ENCODE measurements around the gene IDUA. TPM values are rescaled to one million over a fixed set of nuclear protein-coding genes. Genes with fewer than 3 reads are reported as not detected.

IDUA gene
- total and polyA plus RNA-seq, 7 donors = 1.2 to 15.2 (median 7.3) TPM

DNA sequence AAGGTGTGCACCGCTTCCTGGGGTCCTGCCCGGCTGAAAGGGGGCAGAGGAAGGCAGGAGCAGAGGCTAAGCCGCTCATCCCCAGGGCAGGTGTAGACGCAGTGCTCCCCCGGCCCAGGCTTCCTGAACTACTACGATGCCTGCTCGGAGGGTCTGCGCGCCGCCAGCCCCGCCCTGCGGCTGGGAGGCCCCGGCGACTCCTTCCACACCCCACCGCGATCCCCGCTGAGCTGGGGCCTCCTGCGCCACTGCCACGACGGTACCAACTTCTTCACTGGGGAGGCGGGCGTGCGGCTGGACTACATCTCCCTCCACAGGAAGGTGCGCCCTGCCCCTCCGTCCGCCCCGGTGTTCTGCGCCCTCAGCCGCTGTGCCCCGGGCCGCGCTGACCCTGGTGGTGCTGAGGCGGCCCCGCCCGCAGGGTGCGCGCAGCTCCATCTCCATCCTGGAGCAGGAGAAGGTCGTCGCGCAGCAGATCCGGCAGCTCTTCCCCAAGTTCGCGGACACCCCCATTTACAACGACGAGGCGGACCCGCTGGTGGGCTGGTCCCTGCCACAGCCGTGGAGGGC, 14.8 kb downstream of the IDUA start:
- H3K27me3 ChIP-seq = peaks cover 56 to 98% (median 88%) of the 10 kb centered on the region in 3 donors

DNA sequence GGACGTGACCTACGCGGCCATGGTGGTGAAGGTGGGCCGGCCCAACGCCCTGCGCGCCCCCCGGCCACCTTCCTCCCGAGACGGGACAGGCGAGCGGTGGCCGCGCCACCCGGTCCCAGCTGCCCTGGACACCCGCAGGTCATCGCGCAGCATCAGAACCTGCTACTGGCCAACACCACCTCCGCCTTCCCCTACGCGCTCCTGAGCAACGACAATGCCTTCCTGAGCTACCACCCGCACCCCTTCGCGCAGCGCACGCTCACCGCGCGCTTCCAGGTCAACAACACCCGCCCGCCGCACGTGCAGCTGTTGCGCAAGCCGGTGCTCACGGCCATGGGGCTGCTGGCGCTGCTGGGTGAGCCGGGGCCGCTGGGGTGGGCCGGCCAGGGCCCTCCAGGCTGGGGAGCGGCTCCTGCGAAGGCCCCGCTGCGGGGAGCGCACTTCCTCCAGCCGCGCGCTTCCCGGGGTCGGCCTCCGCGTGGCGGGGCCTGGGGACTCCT, 15.3 kb downstream of the IDUA start:
- TF ChIP-seq POLR2AphosphoS5 (IDR thresholded peaks at IDR 0.05) = no peak
- no peak for TF ChIP-seq EP300 (IDR thresholded peaks at IDR 0.05)
- TF ChIP-seq, protein P1, sequence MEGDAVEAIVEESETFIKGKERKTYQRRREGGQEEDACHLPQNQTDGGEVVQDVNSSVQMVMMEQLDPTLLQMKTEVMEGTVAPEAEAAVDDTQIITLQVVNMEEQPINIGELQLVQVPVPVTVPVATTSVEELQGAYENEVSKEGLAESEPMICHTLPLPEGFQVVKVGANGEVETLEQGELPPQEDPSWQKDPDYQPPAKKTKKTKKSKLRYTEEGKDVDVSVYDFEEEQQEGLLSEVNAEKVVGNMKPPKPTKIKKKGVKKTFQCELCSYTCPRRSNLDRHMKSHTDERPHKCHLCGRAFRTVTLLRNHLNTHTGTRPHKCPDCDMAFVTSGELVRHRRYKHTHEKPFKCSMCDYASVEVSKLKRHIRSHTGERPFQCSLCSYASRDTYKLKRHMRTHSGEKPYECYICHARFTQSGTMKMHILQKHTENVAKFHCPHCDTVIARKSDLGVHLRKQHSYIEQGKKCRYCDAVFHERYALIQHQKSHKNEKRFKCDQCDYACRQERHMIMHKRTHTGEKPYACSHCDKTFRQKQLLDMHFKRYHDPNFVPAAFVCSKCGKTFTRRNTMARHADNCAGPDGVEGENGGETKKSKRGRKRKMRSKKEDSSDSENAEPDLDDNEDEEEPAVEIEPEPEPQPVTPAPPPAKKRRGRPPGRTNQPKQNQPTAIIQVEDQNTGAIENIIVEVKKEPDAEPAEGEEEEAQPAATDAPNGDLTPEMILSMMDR (IDR thresholded peaks at IDR 0.05) = no peak
- TF ChIP-seq POLR2A (IDR thresholded peaks at IDR 0.05) = no peak
- Histone ChIP-seq H3K27me3 (peaks cover 51 to 98% (median 88%) of the 10 kb centered on the region in 3 donors), H3K36me3 (no peaks in the 10 kb centered on the region), H3K27ac (no peak overlapping the region), H3K9me3 (no peaks in the 10 kb centered on the region), H3K4me1 (peaks cover 0 to 28% (median 27%) of the 10 kb centered on the region in 4 donors), H3K4me3 (peak overlapping the region in 1 of 4 donors; percentile 20)
- WGBS, 2 donors = 4% methylated on average over 54 of the region's 54 CpGs
- intact Hi-C loops (cut with DNase I) = no loop called here
- no peak for DNase-seq

More for the DNA sequence above, 14.8 kb downstream of the IDUA start:
- H3K4me1 ChIP-seq = peaks cover 0 to 33% (median 32%) of the 10 kb centered on the region in 4 donors
- WGBS, 2 donors = 18 to 22% methylated on average over 48 of the region's 48 CpGs
- no peaks in the 10 kb centered on the region for H3K36me3 ChIP-seq
- intact Hi-C loops (cut with DNase I) = no loop called here
- H3K27ac ChIP-seq = no peak overlapping the region
- no peak for DNase-seq
- no peaks in the 10 kb centered on the region for H3K9me3 ChIP-seq
- TF ChIP-seq POLR2AphosphoS5 (IDR thresholded peaks at IDR 0.05) = no peak
- TF ChIP-seq, protein P1 (IDR thresholded peaks at IDR 0.05) = no peak
- no peak for TF ChIP-seq EP300 (IDR thresholded peaks at IDR 0.05)
- no peak for TF ChIP-seq POLR2A (IDR thresholded peaks at IDR 0.05)
- H3K4me3 ChIP-seq = no peak overlapping the region

DNA sequence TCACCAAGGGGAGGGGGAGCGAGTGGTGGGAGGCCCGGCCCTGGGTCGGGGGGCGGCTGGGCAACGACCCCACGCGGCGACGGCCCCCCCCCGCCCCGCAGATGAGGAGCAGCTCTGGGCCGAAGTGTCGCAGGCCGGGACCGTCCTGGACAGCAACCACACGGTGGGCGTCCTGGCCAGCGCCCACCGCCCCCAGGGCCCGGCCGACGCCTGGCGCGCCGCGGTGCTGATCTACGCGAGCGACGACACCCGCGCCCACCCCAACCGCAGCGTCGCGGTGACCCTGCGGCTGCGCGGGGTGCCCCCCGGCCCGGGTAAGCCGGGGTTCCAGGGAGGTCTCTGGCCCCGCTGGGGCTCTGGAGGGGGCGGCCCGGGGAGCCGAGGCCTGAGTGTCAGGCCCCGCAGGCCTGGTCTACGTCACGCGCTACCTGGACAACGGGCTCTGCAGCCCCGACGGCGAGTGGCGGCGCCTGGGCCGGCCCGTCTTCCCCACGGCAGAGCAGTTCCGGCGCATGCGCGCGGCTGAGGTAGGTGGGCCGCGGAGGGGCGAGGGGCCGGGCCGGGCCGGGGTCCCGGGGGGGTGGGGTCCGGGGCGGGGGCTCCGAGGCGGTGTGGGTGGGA, 15.9 kb downstream of the IDUA start:
- no peaks in the 10 kb centered on the region for H3K9me3 ChIP-seq
- H3K27ac ChIP-seq = no peak overlapping the region
- peaks cover 0 to 22% (median 22%) of the 10 kb centered on the region in 4 donors for H3K4me1 ChIP-seq
- H3K27me3 ChIP-seq = peaks cover 46 to 96% (median 85%) of the 10 kb centered on the region in 3 donors
- H3K4me3 ChIP-seq = peak overlapping the region in 1 of 4 donors; percentile 20
- no peaks in the 10 kb centered on the region for H3K36me3 ChIP-seq
- intact Hi-C loops (cut with DNase I) = no loop called here
- TF ChIP-seq POLR2A (IDR thresholded peaks at IDR 0.05) (no peak), EP300 (IDR thresholded peaks at IDR 0.05) (no peak), POLR2AphosphoS5 (IDR thresholded peaks at IDR 0.05) (no peak)
- TF ChIP-seq, protein P1 (IDR thresholded peaks at IDR 0.05) = no peak
- 4 to 5% methylated on average over 75 of the region's 75 CpGs for WGBS, 2 donors
- no peak for DNase-seq

DNA sequence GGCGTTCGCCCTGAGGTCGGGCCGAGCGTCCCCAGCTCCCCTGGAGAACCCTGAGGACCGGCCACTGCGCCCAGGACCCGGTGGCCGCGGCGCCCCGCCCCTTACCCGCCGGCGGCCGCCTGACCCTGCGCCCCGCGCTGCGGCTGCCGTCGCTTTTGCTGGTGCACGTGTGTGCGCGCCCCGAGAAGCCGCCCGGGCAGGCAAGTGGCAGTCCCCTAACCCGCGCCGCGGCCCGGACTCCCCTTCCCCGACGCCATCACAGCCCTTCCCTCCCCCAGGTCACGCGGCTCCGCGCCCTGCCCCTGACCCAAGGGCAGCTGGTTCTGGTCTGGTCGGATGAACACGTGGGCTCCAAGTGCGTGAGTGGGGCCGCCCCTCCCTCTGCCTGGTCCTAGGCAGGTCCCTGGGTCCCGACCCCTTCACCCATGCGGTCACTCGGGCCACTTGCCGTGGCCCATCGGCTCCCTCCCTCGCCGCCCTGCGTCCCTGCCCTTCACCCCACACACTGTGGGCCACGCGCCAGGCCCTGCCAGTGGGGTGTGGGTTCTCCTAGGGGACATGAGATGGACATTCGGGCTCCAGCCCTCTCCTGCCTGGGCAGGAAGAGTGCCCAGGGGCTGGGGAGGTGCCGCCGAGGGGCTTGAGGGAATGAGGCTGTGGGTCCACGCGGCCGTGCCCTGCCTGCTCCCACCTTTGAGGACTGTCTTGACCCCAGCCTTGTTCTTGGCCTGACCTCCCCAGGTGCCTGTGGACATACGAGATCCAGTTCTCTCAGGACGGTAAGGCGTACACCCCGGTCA, 16.6 kb downstream of the IDUA start:
- Histone ChIP-seq H3K4me1 (peaks cover 0 to 20% (median 18%) of the 10 kb centered on the region in 4 donors), H3K4me3 (no peak overlapping the region), H3K9me3 (no peaks in the 10 kb centered on the region), H3K27ac (no peak overlapping the region), H3K36me3 (no peaks in the 10 kb centered on the region), H3K27me3 (peaks cover 40 to 96% (median 84%) of the 10 kb centered on the region in 3 donors)
- intact Hi-C loops (cut with DNase I) = no loop called here
- no peak for DNase-seq
- WGBS, 2 donors = 20 to 31% methylated on average over 63 of the region's 63 CpGs
- no peak for TF ChIP-seq POLR2A (IDR thresholded peaks at IDR 0.05)
- no peak for TF ChIP-seq EP300 (IDR thresholded peaks at IDR 0.05)
- no peak for TF ChIP-seq POLR2AphosphoS5 (IDR thresholded peaks at IDR 0.05)
- TF ChIP-seq, protein P1 (IDR thresholded peaks at IDR 0.05) = no peak
